SK-N-MC (cell line): Measurements from ENCODE around the gene USP49.

Experiments
- EZH2 ChIP-seq: fragments of 200-600 bp; sonication (generic); IDR thresholded peaks from one replicate; pipeline ENCODE4 v1.6.1; 2017; ENCODE audit warnings: antibody characterized with exemption
- FOXP2 ChIP-seq: optimal IDR thresholded peaks from 2 replicates; pipeline ENCODE3; 2011; ENCODE audit warnings: mild to moderate bottlenecking, moderate library complexity; ENCODE audit not compliant: insufficient read depth; ENCODE audit errors: extremely low read length, control extremely low read depth
- POLR2AphosphoS5 ChIP-seq: IDR thresholded peaks from 2 replicates; pipeline ENCODE4 v1.6.1; 2012; ENCODE audit warnings: mild to moderate bottlenecking, low read depth, low read length, borderline replicate concordance

- TF ChIP-seq FOXP2, result no peak
- TF ChIP-seq POLR2AphosphoS5, result no peak
- no peak for TF ChIP-seq EZH2
Observed at GRCh38 chr6:41796474-41796873, 98.7 kb downstream of the USP49 start.
